Endothelial cell (in vitro differentiated cells): Measurements from ENCODE around the gene IGSF9. TPM values are rescaled to one million over a fixed set of nuclear protein-coding genes. Genes with fewer than 3 reads are reported as not detected.

Source experiments
- DNase-seq: peaks from one replicate; pipeline ENCODE4 v3.0.0; 2021; ENCODE audit warnings: low spot score
- H3K27ac Mint-ChIP-seq: one replicate; pipeline ENCODE4 v1.8.0; 2021; ENCODE audit warnings: mixed read lengths, inconsistent platforms; ENCODE audit not compliant: unreplicated experiment
- H3K27me3 Mint-ChIP-seq: one replicate; pipeline ENCODE4 v1.8.0; 2021; ENCODE audit warnings: mild to moderate bottlenecking, moderate library complexity, mixed read lengths, inconsistent platforms; ENCODE audit not compliant: unreplicated experiment
- H3K36me3 Mint-ChIP-seq: one replicate; pipeline ENCODE4 v1.8.0; 2021; ENCODE audit warnings: mild to moderate bottlenecking, low read depth, mixed read lengths, inconsistent platforms; ENCODE audit not compliant: unreplicated experiment
- H3K4me1 Mint-ChIP-seq: one replicate; pipeline ENCODE4 v1.8.0; 2021; ENCODE audit warnings: mild to moderate bottlenecking, mixed read lengths, inconsistent platforms; ENCODE audit not compliant: unreplicated experiment
- H3K4me3 Mint-ChIP-seq: one replicate; pipeline ENCODE4 v1.8.0; 2021; ENCODE audit warnings: mild to moderate bottlenecking, mixed read lengths, inconsistent platforms; ENCODE audit not compliant: unreplicated experiment
- H3K9me3 Mint-ChIP-seq: one replicate; pipeline ENCODE4 v1.8.0; 2021; ENCODE audit warnings: mixed read lengths, inconsistent platforms; ENCODE audit not compliant: unreplicated experiment
- CTCF ChIP-seq: fragments of 200-600 bp; sonication (generic); IDR thresholded peaks from one replicate; pipeline ENCODE4 v1.5.0; 2021; ENCODE audit warnings: antibody characterized with exemption; ENCODE audit not compliant: unreplicated experiment
- total RNA-seq: library from RNA; stranded (reverse); fragmentation: NEBNext Ultra II Directional; extraction: Animal tissue kit (Norgen Biotek cat#: 25700); gene quantifications from one replicate; pipeline ENCODE4 v1.2.1, GENCODE V29; 2021; ENCODE audit not compliant: unreplicated experiment

The IGSF9 gene
- total RNA-seq, 1 donor from 2014 or later: 2.2 TPM

GRCh38 chr1:159921251-159921650 is 24.2 kb downstream of the IGSF9 start:
- Mint-ChIP-seq H3K9me3 (peaks cover 3% of the 10 kb centered on the region), H3K36me3 (peaks cover 49% of the 10 kb centered on the region), H3K4me3 (no peak overlapping the region), H3K27ac (peak overlapping the region; percentile 58), H3K27me3 (peaks cover 39% of the 10 kb centered on the region), H3K4me1 (peaks cover 32% of the 10 kb centered on the region)
- DNase-seq: no peak
- TF ChIP-seq CTCF: no peak

- H3K36me3 Mint-ChIP-seq: peaks cover 54% of the 10 kb centered on the region
- no peak for DNase-seq
- TF ChIP-seq CTCF: no peak
- peaks cover 35% of the 10 kb centered on the region for H3K4me1 Mint-ChIP-seq
- peaks cover 35% of the 10 kb centered on the region for H3K27me3 Mint-ChIP-seq
- peak overlapping the region; percentile 38 for H3K4me3 Mint-ChIP-seq
- H3K27ac Mint-ChIP-seq: no peak overlapping the region
- H3K9me3 Mint-ChIP-seq: peaks cover 3% of the 10 kb centered on the region
Measured at GRCh38 chr1:159920651-159921050, 24.8 kb downstream of the IGSF9 start.

- Mint-ChIP-seq H3K4me1 (peaks cover 36% of the 10 kb centered on the region), H3K9me3 (peaks cover 3% of the 10 kb centered on the region), H3K4me3 (peak overlapping the region; percentile 38), H3K27me3 (peaks cover 36% of the 10 kb centered on the region), H3K27ac (no peak overlapping the region), H3K36me3 (peaks cover 55% of the 10 kb centered on the region)
- no peak for TF ChIP-seq CTCF
- DNase-seq: no peak
Measured at GRCh38 chr1:159920202-159920601, 25.2 kb downstream of the IGSF9 start.

GRCh38 chr1:159919236-159919865 is 26.1 kb downstream of the IGSF9 start:
- Mint-ChIP-seq H3K4me1 (peaks cover 38% of the 10 kb centered on the region), H3K9me3 (peaks cover 3% of the 10 kb centered on the region), H3K27me3 (peaks cover 34% of the 10 kb centered on the region), H3K27ac (no peak overlapping the region), H3K4me3 (peak overlapping the region; percentile 67), H3K36me3 (peaks cover 57% of the 10 kb centered on the region)
- no peak for TF ChIP-seq CTCF
- DNase-seq: no peak

GRCh38 chr1:159918352-159919200 is 26.8 kb downstream of the IGSF9 start:
- peaks cover under 1% of the 10 kb centered on the region for H3K9me3 Mint-ChIP-seq
- peak overlapping the region; percentile 16 for H3K27ac Mint-ChIP-seq
- peaks cover 32% of the 10 kb centered on the region for H3K4me1 Mint-ChIP-seq
- peaks cover 53% of the 10 kb centered on the region for H3K36me3 Mint-ChIP-seq
- peak overlapping the region; percentile 67 for H3K4me3 Mint-ChIP-seq
- DNase-seq: no peak
- H3K27me3 Mint-ChIP-seq: peaks cover 31% of the 10 kb centered on the region
- TF ChIP-seq CTCF: no peak
